ENCODE measurements around the gene PPP2R2D. TPM values are rescaled to one million over a fixed set of nuclear protein-coding genes. Genes with fewer than 3 reads are reported as not detected.
A peak's percentile ranks its signal among the peaks of the same experiment; 100 is the strongest.

The PPP2R2D gene
- total RNA-seq, 4 donors from 2014 or later, result 18.6 to 27.5 (median 22.1) TPM

GRCh38 chr10:131929122-131929845 lies 28.5 kb downstream of the PPP2R2D start:
- no peak for DNase-seq
- 81 to 90% methylated on average over 17 to 19 of the region's 23 CpGs for WGBS, 2 donors
- TF ChIP-seq CTCF (IDR thresholded peaks at IDR 0.05), result no peak
- TF ChIP-seq POLR2A (IDR thresholded peaks at IDR 0.05), result no peak
- intact Hi-C loops (cut with DNase I), result no loop called here
- Histone ChIP-seq H3K9me3 (peaks cover 0 to 9% (median 9%) of the 10 kb centered on the region in 3 donors), H3K27ac (no peak overlapping the region), H3K36me3 (peaks cover 0 to 3% (median 0%) of the 10 kb centered on the region in 3 donors), H3K27me3 (no peaks in the 10 kb centered on the region), H3K4me3 (no peak overlapping the region), H3K4me1 (peaks cover 0 to 57% (median 24%) of the 10 kb centered on the region in 3 donors)

- no peak overlapping the region for H3K4me3 ChIP-seq
- intact Hi-C loops (cut with DNase I), result no loop called here
- H3K4me1 ChIP-seq, result peaks cover 0 to 57% (median 24%) of the 10 kb centered on the region in 3 donors
- TF ChIP-seq POLR2A (IDR thresholded peaks at IDR 0.05) (no peak), CTCF (IDR thresholded peaks at IDR 0.05) (no peak)
- H3K27ac ChIP-seq, result no peak overlapping the region
- peaks cover 0 to 11% (median 0%) of the 10 kb centered on the region in 3 donors for H3K36me3 ChIP-seq
- DNase-seq, result no peak
- peaks cover 0 to 8% (median 6%) of the 10 kb centered on the region in 3 donors for H3K9me3 ChIP-seq
- 79 to 87% methylated on average over 4 of the region's 4 CpGs for WGBS, 2 donors
- H3K27me3 ChIP-seq, result no peaks in the 10 kb centered on the region
Measured at GRCh38 chr10:131930150-131930549, 29.3 kb downstream of the PPP2R2D start.

- no peak overlapping the region for H3K4me3 ChIP-seq
- peak overlapping the region in 1 of 4 donors; percentile 5 for H3K27ac ChIP-seq
- peaks cover 0 to 3% (median 1%) of the 10 kb centered on the region in 3 donors for H3K9me3 ChIP-seq
- H3K36me3 ChIP-seq, result peaks cover 0 to 17% (median 0%) of the 10 kb centered on the region in 3 donors
- H3K4me1 ChIP-seq, result peaks cover 0 to 57% (median 24%) of the 10 kb centered on the region in 3 donors
- intact Hi-C loops (cut with DNase I), result no loop called here
- no peak for DNase-seq
- TF ChIP-seq CTCF (IDR thresholded peaks at IDR 0.05) (no peak), POLR2A (IDR thresholded peaks at IDR 0.05) (no peak)
- WGBS, 2 donors, result 91 to 93% methylated on average over 12 to 15 of the region's 16 CpGs
- no peaks in the 10 kb centered on the region for H3K27me3 ChIP-seq
Measured at GRCh38 chr10:131930586-131931330, 29.9 kb downstream of the PPP2R2D start.

- no peak for TF ChIP-seq POLR2A (IDR thresholded peaks at IDR 0.05)
- no peak for TF ChIP-seq CTCF (IDR thresholded peaks at IDR 0.05)
- no peak overlapping the region for H3K27ac ChIP-seq
- peaks cover 0 to 57% (median 24%) of the 10 kb centered on the region in 3 donors for H3K4me1 ChIP-seq
- H3K9me3 ChIP-seq, result no peaks in the 10 kb centered on the region
- no peak for DNase-seq
- no peaks in the 10 kb centered on the region for H3K27me3 ChIP-seq
- H3K4me3 ChIP-seq, result no peak overlapping the region
- H3K36me3 ChIP-seq, result peaks cover 0 to 30% (median 0%) of the 10 kb centered on the region in 3 donors
- intact Hi-C loops (cut with DNase I), result no loop called here
- 93 to 95% methylated on average over 5 to 12 of the region's 13 CpGs for WGBS, 2 donors
Measured at GRCh38 chr10:131931981-131932380, 31.2 kb downstream of the PPP2R2D start.
